Gastroesophageal sphincter (tissue), 4 donors: ENCODE measurements around the gene FGR. TPM values are rescaled to one million over a fixed set of nuclear protein-coding genes. Genes with fewer than 3 reads are reported as not detected.
"Not testable (repeated sequence)": the region's sequence is repeated elsewhere in the genome, so short reads cannot be mapped to it uniquely, and the experiment has no call there.

Experiments used
- ATAC-seq: fragments of 150-250 bp; one replicate; pipeline ENCODE4 v1.9.1; 2016; ENCODE audit warnings: mild to moderate bottlenecking, moderate library complexity
- H3K27ac ChIP-seq, 4 donors: fragments of 200-600 bp; sonication (generic) in 3 of 4; 1 replicate in 3 of 4; 2 replicates in 1 of 4; pipeline ENCODE4 v1.5.1; 2016 to 2019
- H3K27me3 ChIP-seq: fragments of 200-600 bp; sonication (generic); one replicate; pipeline ENCODE4 v1.5.1; 2019
- H3K36me3 ChIP-seq, 2 donors: fragments of 200-600 bp; sonication (generic); one replicate each; pipeline ENCODE4 v1.5.1; 2019; ENCODE audit warnings: control low read depth in 1 of 2
- H3K4me1 ChIP-seq, 3 donors: fragments of 200-600 bp; sonication (generic); 1 replicate in 2 of 3; 2 replicates in 1 of 3; pipeline ENCODE4 v1.5.1; 2016 to 2019; ENCODE audit warnings: control low read depth in 2 of 3
- H3K4me3 ChIP-seq, 2 donors: fragments of 200-600 bp; sonication (generic); one replicate each; pipeline ENCODE4 v1.5.1; 2019; ENCODE audit warnings: mild to moderate bottlenecking in 1 of 2, moderate library complexity in 1 of 2
- H3K9me3 ChIP-seq, 3 donors: fragments of 200-600 bp; sonication (generic); one replicate each; pipeline ENCODE4 v1.5.1; 2017 to 2019; ENCODE audit warnings: control low read depth in 2 of 3
- EP300 ChIP-seq: sonication (generic); formaldehyde crosslinking; IDR thresholded peaks from one replicate; pipeline ENCODE4 v1.6.1; 2017; ENCODE audit warnings: antibody characterized with exemption, mild to moderate bottlenecking
- POLR2A ChIP-seq, 2 donors: fragments of 450-650 bp; IDR thresholded peaks; one replicate each; pipeline ENCODE4 v1.6.1; 2017; ENCODE audit warnings: antibody characterized with exemption in 2 of 2, mild to moderate bottlenecking in 2 of 2, moderate library complexity in 1 of 2
- POLR2AphosphoS5 ChIP-seq: sonication (generic); formaldehyde crosslinking; IDR thresholded peaks from one replicate; pipeline ENCODE4 v1.6.1; 2017; ENCODE audit warnings: antibody characterized with exemption
- WGBS, 2 donors: methylation state at CpG; one replicate each; pipeline ENCODE4 v1.1.5; 2018; ENCODE audit warnings: low coverage in 1 of 2; 5-methylcytosine and 5-hydroxymethylcytosine counted together
- total RNA-seq, 4 donors: library from RNA; depleted of rRNA; stranded (reverse); fragments of >200 nt; gene quantifications; one replicate each; pipeline ENCODE4 v1.1.0, GENCODE V29; 2016
- TF ChIP-seq, protein P1 (sequence below), 4 experiments: fragments of 200-600 bp in 2 of 4; fragments of 450-650 bp in 2 of 4; sonication (generic) in 1 of 4; IDR thresholded peaks; one replicate each; pipeline ENCODE4 v1.5.1; 2017 to 2019; ENCODE audit warnings: antibody characterized with exemption in 4 of 4, mild to moderate bottlenecking in 2 of 4, moderate library complexity in 2 of 4

The FGR gene
- total RNA-seq, 4 donors from 2014 or later, result 9.2 to 17.8 (median 10.1) TPM

DNA sequence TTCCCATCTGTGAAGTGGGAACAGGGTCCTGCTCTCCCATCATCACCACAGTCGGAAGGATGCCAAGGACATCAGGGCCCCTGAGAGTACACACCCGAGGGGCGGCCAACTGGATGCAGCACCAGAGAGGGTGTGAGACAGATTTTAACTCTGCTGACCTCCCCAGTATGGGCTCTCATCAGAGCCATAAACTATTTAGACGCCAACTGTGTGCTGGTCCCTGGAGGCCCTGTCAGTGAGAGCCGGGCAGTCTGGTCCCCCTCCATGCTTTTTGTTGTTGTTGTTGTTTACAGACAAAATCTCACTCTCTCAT, 1.7 kb downstream of the FGR start:
- 83 to 87% methylated on average over 2 to 3 of the region's 5 CpGs for WGBS, 2 donors
- Histone ChIP-seq H3K27me3 (peaks cover 30% of the 10 kb centered on the region), H3K36me3 (no peaks in the 10 kb centered on the region), H3K9me3 (no peaks in the 10 kb centered on the region), H3K4me1 (peaks cover 0 to 62% (median 23%) of the 10 kb centered on the region in 3 donors), H3K27ac (peak overlapping the region in 3 of 4 donors; percentile 66 to 81 (median 71)), H3K4me3 (peak overlapping the region in 1 of 2 donors; percentile 54)
- no peak for ATAC-seq
- TF ChIP-seq, protein P1, sequence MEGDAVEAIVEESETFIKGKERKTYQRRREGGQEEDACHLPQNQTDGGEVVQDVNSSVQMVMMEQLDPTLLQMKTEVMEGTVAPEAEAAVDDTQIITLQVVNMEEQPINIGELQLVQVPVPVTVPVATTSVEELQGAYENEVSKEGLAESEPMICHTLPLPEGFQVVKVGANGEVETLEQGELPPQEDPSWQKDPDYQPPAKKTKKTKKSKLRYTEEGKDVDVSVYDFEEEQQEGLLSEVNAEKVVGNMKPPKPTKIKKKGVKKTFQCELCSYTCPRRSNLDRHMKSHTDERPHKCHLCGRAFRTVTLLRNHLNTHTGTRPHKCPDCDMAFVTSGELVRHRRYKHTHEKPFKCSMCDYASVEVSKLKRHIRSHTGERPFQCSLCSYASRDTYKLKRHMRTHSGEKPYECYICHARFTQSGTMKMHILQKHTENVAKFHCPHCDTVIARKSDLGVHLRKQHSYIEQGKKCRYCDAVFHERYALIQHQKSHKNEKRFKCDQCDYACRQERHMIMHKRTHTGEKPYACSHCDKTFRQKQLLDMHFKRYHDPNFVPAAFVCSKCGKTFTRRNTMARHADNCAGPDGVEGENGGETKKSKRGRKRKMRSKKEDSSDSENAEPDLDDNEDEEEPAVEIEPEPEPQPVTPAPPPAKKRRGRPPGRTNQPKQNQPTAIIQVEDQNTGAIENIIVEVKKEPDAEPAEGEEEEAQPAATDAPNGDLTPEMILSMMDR (IDR thresholded peaks at IDR 0.05), result no peak
- TF ChIP-seq EP300, result no peak
- no peak for TF ChIP-seq POLR2A (IDR thresholded peaks at IDR 0.05)
- no peak for TF ChIP-seq POLR2AphosphoS5

DNA sequence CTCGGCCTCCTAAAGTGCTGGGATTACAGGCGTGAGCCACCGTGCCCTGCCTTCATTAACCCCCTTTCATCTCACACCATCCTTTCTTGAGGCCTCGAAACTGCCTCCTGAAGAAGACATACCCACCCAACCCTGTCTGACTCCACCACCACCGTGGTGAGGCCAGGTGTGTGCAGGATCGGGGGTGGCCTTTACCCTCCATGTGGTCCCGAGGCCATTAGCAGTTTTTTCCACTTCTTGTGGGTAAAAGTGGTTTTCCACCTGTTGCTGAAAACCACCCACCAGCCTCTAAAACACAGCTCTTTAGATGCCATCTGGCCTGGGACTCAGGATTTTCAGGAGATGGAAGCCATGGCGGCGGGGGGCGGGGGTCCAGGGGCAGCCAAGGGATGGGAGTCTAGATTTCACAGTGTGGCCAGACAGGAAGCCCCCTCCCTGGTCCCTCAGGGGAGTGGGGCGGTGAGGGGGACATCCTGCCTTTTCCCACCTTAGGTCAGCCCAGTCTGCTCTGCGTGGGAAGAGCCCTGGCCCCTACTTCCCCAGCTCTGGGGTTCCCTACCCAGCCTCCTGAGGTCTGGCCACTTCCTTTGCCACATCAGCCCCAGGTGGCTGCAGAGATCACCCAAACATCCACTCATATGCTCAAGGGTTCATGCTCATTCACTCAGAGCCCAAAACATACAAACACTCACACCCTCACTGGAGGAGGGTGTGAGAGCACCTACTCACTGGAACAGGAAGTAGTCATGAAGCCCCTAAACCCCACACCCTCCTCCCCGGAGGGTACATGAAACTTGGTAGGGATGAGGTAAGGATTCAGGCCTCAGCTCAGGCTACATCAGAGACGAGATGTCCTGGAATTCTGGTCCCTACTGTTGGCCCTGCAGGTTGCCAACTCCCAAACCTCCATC, 2.3 kb downstream of the FGR start:
- Histone ChIP-seq H3K27ac (peak overlapping the region in 3 of 4 donors; percentile 66 to 81 (median 71)), H3K9me3 (no peaks in the 10 kb centered on the region), H3K36me3 (no peaks in the 10 kb centered on the region), H3K4me1 (peaks cover 0 to 62% (median 23%) of the 10 kb centered on the region in 3 donors), H3K4me3 (peak overlapping the region in 1 of 2 donors; percentile 54), H3K27me3 (peaks cover 30% of the 10 kb centered on the region)
- no peak for TF ChIP-seq EP300
- no peak for ATAC-seq
- 59 to 85% methylated on average over 3 to 7 of the region's 14 CpGs for WGBS, 2 donors

DNA sequence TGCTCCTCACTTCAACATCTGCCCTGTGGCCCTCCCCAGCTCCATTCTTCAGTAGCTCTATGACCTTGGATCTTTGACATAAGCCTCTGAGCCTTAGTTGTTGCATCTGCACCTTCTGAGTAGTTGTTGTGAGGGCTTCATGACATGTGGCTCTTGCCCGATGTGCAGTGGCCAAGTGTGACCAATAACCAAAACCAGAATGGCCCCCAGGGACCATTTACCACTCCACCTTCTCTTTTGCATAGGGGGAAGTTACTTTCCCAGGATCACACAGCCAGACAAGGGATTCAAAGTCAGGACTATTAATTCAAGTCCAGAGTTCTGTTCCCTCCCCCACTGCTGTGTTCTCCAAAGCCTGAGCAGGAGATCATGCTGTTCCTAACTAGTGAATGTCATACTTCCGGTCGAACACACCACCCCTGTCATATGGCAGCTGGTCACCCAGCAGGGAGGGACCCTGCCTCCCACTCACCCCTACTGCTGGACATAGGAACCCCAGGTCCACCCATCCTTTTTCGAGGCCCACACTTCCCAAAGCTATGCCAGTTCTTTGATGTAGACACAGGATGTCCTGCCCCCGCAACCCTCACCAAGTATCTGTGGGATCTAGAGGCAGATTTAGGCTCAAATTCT, 4.0 kb downstream of the FGR start:
- WGBS, 2 donors, result 75% methylated on average over 4 of the region's 5 CpGs; no CpG with 5 or more reads in 1 of the 2 donors
- TF ChIP-seq EP300, result no peak
- TF ChIP-seq POLR2AphosphoS5, result peak; percentile 40
- Histone ChIP-seq H3K4me3 (no peak overlapping the region), H3K9me3 (no peaks in the 10 kb centered on the region), H3K4me1 (peaks cover 0 to 62% (median 23%) of the 10 kb centered on the region in 3 donors), H3K27me3 (peaks cover 30% of the 10 kb centered on the region), H3K27ac (peak overlapping the region in 3 of 4 donors; percentile 66 to 81 (median 68)), H3K36me3 (no peaks in the 10 kb centered on the region)
- peak; percentile 70 for ATAC-seq

DNA sequence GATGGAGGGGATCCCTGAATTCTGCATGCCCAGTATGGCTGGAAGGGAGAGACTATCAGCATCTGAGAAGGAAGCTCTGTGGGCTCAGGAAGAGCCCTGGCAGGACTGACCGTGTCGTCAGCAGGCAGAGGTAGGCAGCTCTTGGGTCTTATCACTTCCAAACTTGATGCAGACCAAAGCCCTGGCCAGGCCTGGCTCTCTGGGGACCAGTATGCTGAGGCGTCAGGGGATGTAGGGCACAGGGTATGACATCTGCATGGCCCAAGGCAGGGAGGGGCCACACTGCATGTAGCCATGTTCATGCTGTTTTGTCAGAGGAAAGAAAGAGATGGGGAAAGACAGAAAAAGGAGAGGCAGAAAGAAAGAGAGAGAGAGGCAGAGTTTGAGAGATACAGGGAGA, 6.3 kb downstream of the FGR start:
- H3K4me1 ChIP-seq, result peaks cover 0 to 48% (median 14%) of the 10 kb centered on the region in 3 donors
- H3K27me3 ChIP-seq, result peaks cover 16% of the 10 kb centered on the region

DNA sequence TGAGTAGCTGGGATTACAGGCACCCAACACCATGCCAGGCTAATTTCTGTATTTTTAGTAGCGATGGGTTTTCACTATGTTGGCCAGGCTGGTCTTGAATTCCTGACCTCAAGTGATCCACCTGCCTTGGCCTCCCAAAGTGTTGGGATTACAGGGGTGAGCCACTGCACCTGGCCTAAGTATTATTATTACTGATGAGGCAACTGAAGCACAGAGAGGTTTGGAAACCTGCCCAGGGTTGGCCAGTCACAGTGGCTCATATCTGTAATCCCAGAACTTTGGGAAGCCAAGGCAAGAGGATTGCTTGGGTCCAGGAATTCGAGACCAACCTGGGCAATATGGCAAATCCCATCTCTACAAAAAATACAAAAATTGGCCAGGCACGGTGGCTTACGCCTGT, 7.3 kb downstream of the FGR start:
- peaks cover 0 to 38% (median 10%) of the 10 kb centered on the region in 3 donors for H3K4me1 ChIP-seq
- H3K4me3 ChIP-seq, ATAC-seq, H3K27ac ChIP-seq, H3K27me3 ChIP-seq, H3K36me3 ChIP-seq, H3K9me3 ChIP-seq: not testable (repeated sequence)
- WGBS, 2 donors, result 92 to 100% methylated on average over 2 to 3 of the region's 4 CpGs

More for the DNA sequence above, 6.3 kb downstream of the FGR start:
- Histone ChIP-seq H3K36me3 (no peaks in the 10 kb centered on the region), H3K27ac (peak overlapping the region in 2 of 4 donors; percentile 41 to 66), H3K9me3 (no peaks in the 10 kb centered on the region), H3K4me3 (no peak overlapping the region)
- no peak for ATAC-seq
- TF ChIP-seq, protein P1 (IDR thresholded peaks at IDR 0.05), result no peak
- 67% methylated on average over 1 of the region's 3 CpGs; no CpG with 5 or more reads in 1 of the 2 donors for WGBS, 2 donors

DNA sequence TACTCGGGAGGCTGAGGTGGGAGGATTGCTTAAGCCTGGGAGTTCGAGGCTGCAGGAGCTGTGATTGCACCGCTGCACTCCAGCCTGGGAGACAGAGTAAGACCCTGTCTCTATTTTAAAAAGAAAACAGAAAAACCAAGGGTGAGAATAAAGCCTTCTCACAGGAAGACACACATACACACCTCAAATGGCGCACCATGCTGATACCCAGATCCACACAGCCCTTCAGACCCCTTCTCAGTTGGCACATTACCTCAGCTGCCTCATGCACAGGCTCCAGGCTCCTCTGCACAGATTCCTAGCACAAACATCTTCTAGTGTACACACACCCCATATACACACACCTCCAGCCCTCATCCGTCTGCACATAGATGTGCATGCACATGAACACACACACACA, 7.9 kb downstream of the FGR start:
- Histone ChIP-seq H3K4me1 (peaks cover 0 to 32% (median 9%) of the 10 kb centered on the region in 3 donors), H3K36me3 (no peaks in the 10 kb centered on the region), H3K4me3 (no peak overlapping the region), H3K27ac (no peak overlapping the region), H3K9me3 (no peaks in the 10 kb centered on the region), H3K27me3 (no peaks in the 10 kb centered on the region)
- no peak for ATAC-seq
- 98 to 100% methylated on average over 4 of the region's 5 CpGs for WGBS, 2 donors
- TF ChIP-seq EP300, result no peak
- TF ChIP-seq, protein P1 (IDR thresholded peaks at IDR 0.05), result no peak
- no peak for TF ChIP-seq POLR2AphosphoS5
